Esophagus mucosa (tissue), 1 donor: Measurements from ENCODE around the gene NTRK3. TPM values are rescaled to one million over a fixed set of nuclear protein-coding genes. Genes with fewer than 3 reads are reported as not detected.

Source experiments
- ATAC-seq: fragments of 200-7000 bp; cut with Tn5 transposase; one replicate; pipeline ENCODE4 v1.9.1; 2020
- total RNA-seq: library from RNA; stranded (reverse); gene quantifications from one replicate; pipeline ENCODE4 v1.2.4, GENCODE V29; 2023
- donor health status: DM: yes; HTN: yes; CAD: no.

Gene NTRK3
- total RNA-seq, 1 donor from 2014 or later = 1.00 TPM

GRCh38 chr15:88257311-88258092 is 963 bp upstream of the NTRK3 start:
- no peak for ATAC-seq

GRCh38 chr15:88255484-88256278 is 858 bp downstream of the NTRK3 start:
- ATAC-seq = peak; percentile 42

- ATAC-seq = no peak
Observed at GRCh38 chr15:88255087-88255483, 1.5 kb downstream of the NTRK3 start.

- ATAC-seq = no peak
Observed at GRCh38 chr15:88252441-88252840, 4.1 kb downstream of the NTRK3 start.

GRCh38 chr15:88250826-88251225 is 5.7 kb downstream of the NTRK3 start:
- ATAC-seq = no peak

GRCh38 chr15:88249220-88249619 is 7.3 kb downstream of the NTRK3 start:
- ATAC-seq = no peak

- ATAC-seq = no peak
Observed at GRCh38 chr15:88247914-88248313, 8.6 kb downstream of the NTRK3 start.

- peak; percentile 87 for ATAC-seq
Observed at GRCh38 chr15:88246666-88247446, 9.7 kb downstream of the NTRK3 start.

- no peak for ATAC-seq
Observed at GRCh38 chr15:88246081-88246480, 10.5 kb downstream of the NTRK3 start.

- ATAC-seq = peak; percentile 36
Observed at GRCh38 chr15:88243895-88244787, 12.4 kb downstream of the NTRK3 start.

GRCh38 chr15:88242586-88243555 is 13.7 kb downstream of the NTRK3 start:
- ATAC-seq = no peak

GRCh38 chr15:88241461-88241860 is 15.1 kb downstream of the NTRK3 start:
- no peak for ATAC-seq

- ATAC-seq = no peak
Observed at GRCh38 chr15:88241060-88241459, 15.5 kb downstream of the NTRK3 start.

GRCh38 chr15:88239594-88239993 is 16.9 kb downstream of the NTRK3 start:
- no peak for ATAC-seq

GRCh38 chr15:88238618-88239430 is 17.7 kb downstream of the NTRK3 start:
- no peak for ATAC-seq

GRCh38 chr15:88234711-88235110 is 21.8 kb downstream of the NTRK3 start:
- no peak for ATAC-seq

- no peak for ATAC-seq
Observed at GRCh38 chr15:88233921-88234320, 22.6 kb downstream of the NTRK3 start.

- no peak for ATAC-seq
Observed at GRCh38 chr15:88232771-88233201, 23.8 kb downstream of the NTRK3 start.

GRCh38 chr15:88231909-88232644 is 24.5 kb downstream of the NTRK3 start:
- ATAC-seq = no peak
